SJSA1 (cell line): ENCODE data around the gene LAMB3. TPM values are rescaled to one million over a fixed set of nuclear protein-coding genes. Genes with fewer than 3 reads are reported as not detected.

Experiments
- DNase-seq, 2 experiments: peaks; one replicate each; pipeline ENCODE4 v3.0.0-alpha.2; 2015 to 2020; ENCODE audit warnings: low spot score in 2 of 2, low read depth in 1 of 2
- H3K27ac ChIP-seq: fragments of 250-450 bp; sonication (Bioruptor Pico); 2 replicates; pipeline ENCODE4 v1.5.1; 2020; ENCODE audit warnings: mild to moderate bottlenecking, moderate library complexity
- H3K27me3 ChIP-seq: fragments of 250-450 bp; sonication (Bioruptor Pico); replicated peaks from 2 replicates; pipeline ENCODE4 v1.5.1; 2020; ENCODE audit warnings: mild to moderate bottlenecking, moderate library complexity
- H3K36me3 ChIP-seq: fragments of 250-450 bp; sonication (Bioruptor Pico); 2 replicates; pipeline ENCODE4 v1.5.1; 2020; ENCODE audit warnings: mild to moderate bottlenecking
- H3K4me1 ChIP-seq: fragments of 250-450 bp; sonication (Bioruptor Pico); replicated peaks from 2 replicates; pipeline ENCODE4 v1.6.1; 2021; ENCODE audit warnings: mild to moderate bottlenecking
- H3K4me3 ChIP-seq: fragments of 250-450 bp; sonication (Bioruptor Pico); 2 replicates; pipeline ENCODE4 v1.5.1; 2020; ENCODE audit warnings: mild to moderate bottlenecking
- H3K9me3 ChIP-seq: fragments of 250-450 bp; sonication (Bioruptor Pico); replicated peaks from 2 replicates; pipeline ENCODE4 v1.5.1; 2020; ENCODE audit warnings: mild to moderate bottlenecking
- total RNA-seq: library from RNA; depleted of rRNA; stranded (reverse); fragments of >200 nt; shearing (Covaris generic); gene quantifications from 2 replicates; pipeline ENCODE4 v1.2.3, GENCODE V29; 2014

LAMB3 gene
- total RNA-seq, 1 experiment from 2014 or later = 4.1 TPM

DNA sequence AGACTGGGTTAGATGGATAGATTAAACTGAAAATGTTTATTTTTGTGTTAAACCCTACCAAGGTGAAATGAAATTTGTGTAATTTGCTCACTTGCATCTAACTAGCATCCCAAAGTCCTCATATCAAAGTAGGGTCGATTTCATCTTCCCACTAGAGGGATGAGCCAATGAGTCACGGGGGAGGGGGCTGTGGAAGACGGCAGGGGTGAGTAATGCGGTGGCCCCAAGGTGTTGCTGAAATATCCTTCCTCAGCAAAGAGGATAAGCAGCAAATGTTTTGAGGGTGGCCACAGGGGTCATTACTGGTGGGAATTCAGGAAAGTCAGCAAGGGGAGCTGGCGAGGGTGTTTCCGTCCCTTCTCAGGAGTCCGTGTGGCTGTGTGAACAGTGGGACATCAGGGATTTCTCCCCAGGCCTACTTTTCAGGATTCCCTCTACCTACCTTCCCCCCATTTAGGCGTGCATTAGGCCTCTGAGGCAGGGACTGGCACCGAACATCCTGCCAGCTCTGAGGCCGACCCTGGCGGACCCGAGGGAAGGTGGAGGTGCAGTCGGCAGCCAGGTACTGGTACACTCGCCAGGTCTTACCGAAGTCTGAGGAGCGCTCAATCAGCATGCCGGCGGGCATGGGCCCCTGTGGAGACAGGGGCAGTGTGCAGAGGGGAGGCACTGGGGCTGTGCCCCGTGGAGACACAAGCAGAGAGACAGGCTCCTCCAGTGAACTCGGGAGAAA, 18.1 kb downstream of the LAMB3 start:
- Histone ChIP-seq H3K27me3 (no peaks in the 10 kb centered on the region), H3K4me1 (no peaks in the 10 kb centered on the region), H3K27ac (no peak overlapping the region), H3K9me3 (no peaks in the 10 kb centered on the region), H3K36me3 (no peaks in the 10 kb centered on the region; the same call in 1 of the 2 replicates), H3K4me3 (no peak overlapping the region)
- no peak for DNase-seq

DNA sequence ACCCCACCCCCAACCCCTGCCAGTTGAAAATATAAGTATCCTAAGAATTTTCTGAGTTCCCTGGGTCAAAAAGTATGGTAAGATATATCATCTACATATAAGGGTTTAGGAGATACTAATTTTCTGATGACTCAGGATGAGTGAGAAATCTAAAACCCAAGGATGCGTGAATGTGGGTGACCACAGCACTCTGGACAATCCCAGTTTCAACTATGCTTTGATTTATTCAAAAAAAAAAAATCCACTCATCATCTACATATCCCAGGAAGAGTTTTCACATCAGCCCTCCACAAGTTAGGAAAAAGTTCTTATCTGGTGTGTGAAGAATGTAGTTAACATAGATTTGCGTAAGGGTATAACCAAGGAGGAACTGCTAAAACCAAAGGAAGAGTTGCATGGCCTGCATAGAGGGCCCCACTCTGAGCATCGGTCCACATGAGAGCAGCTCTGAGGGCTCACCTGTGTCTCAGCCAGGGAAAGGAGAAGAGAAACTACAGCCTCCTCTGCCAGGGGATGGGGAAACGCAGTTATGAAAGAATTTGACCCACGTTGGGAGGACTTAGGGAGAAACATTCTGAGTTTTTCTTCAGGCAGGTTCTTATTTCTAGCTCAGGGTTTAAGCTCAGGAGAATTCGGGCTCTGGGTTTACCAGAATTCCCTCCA, 18.8 kb downstream of the LAMB3 start:
- no peaks in the 10 kb centered on the region; the same call in 1 of the 2 replicates for H3K36me3 ChIP-seq
- no peaks in the 10 kb centered on the region for H3K9me3 ChIP-seq
- H3K27me3 ChIP-seq = no peaks in the 10 kb centered on the region
- H3K27ac ChIP-seq = no peak overlapping the region
- no peak for DNase-seq
- H3K4me1 ChIP-seq = no peaks in the 10 kb centered on the region
- H3K4me3 ChIP-seq = no peak overlapping the region

GRCh38 chr1:209630383-209631225, 21.6 kb downstream of the LAMB3 start:
- Histone ChIP-seq H3K4me3 (no peak overlapping the region), H3K36me3 (no peaks in the 10 kb centered on the region; the same call in 1 of the 2 replicates), H3K9me3 (no peaks in the 10 kb centered on the region), H3K4me1 (no peaks in the 10 kb centered on the region), H3K27ac (no peak overlapping the region), H3K27me3 (no peaks in the 10 kb centered on the region)
- DNase-seq = no peak

DNA sequence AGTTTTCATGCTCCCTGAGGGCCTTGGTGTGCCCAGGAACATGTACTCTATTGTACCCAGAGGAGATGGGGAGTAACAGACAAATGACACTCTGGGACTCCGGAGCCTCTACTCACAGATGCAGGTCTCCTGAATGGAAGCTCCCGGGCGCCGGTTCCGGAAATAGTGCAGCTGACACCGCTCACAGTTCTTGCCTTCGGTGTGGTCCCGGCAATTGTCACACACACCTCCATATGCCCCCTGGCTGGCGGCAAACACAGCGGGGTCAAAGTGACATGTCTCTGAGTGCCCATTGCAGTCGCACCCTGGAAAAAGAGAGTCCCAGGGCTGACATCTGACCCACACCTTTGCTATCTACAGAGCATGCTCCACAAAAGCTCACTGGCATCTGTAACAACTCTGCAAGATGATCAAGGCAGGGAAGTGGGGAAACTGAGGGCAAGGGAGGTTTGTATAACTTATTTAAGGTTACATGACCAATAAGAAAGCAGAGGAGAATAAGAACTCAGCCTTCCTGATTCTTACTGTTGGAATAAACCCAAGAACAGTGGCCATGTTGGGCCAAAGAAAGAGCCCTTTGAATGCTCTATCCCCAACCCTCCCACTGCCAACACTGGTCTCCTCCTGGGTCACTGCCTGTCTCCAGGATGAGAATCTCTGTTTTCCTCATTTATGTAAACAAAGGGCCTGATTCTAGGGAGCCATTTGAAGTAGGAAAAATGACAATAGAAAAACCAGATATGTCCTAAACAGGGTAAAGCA, 22.4 kb downstream of the LAMB3 start:
- no peak overlapping the region for H3K27ac ChIP-seq
- H3K4me3 ChIP-seq = no peak overlapping the region
- no peaks in the 10 kb centered on the region for H3K4me1 ChIP-seq
- H3K9me3 ChIP-seq = no peaks in the 10 kb centered on the region
- DNase-seq = no peak
- H3K27me3 ChIP-seq = no peaks in the 10 kb centered on the region
- H3K36me3 ChIP-seq = no peaks in the 10 kb centered on the region; the same call in 1 of the 2 replicates

DNA sequence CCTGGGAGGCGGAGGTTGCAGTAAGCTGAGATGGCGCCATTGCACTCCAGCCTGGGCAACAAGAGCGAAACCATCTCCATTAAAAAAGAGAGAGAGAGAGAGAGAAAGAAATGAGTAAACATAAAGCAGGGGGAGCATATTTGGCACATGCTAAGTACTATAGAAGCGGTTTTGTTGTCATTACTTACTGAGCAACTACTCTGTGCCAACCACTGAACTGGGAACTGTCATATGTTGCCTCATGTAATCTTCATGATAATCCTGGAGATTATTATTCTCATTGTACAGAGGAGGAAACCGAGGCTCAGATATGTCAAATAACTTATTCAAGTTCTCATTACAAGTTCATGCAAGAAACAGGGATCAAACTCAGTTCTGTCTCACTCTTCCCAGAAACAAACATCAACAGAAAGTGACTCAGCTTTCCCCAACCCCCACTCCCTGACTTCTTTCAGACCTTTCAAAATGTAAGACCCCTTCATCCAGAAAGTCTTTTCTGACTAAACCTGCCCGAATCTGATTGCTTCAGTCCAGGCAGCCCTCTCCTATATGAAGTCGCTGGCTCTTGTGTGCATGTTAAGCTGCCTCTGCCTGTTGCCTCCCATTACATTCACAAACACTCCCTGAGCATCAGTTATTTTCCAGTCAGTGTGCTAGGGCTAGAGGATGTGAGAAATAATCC, 23.5 kb downstream of the LAMB3 start:
- no peaks in the 10 kb centered on the region for H3K9me3 ChIP-seq
- no peaks in the 10 kb centered on the region for H3K4me1 ChIP-seq
- no peaks in the 10 kb centered on the region; the same call in 1 of the 2 replicates for H3K36me3 ChIP-seq
- H3K27ac ChIP-seq = no peak overlapping the region
- H3K27me3 ChIP-seq = no peaks in the 10 kb centered on the region
- no peak for DNase-seq
- no peak overlapping the region for H3K4me3 ChIP-seq

DNA sequence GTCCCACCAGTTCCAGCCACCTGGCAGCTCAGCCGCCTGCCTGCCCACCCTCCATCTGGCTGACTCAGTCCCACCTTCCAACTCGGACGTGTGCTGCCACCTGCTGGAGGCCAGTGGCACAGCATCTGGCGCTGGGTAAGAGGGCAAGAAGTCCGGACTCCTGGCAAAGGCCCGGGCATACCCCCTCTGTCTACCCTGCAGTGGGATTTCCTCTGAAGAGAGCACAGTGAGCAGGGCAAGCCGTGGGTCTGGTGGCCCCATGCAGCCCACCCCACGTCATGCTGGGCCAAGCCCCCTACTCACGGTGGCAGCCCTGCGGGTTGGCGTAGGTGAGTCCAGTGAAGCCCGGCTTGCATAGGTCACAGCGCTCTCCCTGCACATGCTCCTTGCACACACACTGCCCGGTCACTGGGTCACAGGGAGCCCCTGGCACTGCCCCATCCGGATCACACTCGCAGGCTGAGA, 24.5 kb downstream of the LAMB3 start:
- Histone ChIP-seq H3K4me1 (no peaks in the 10 kb centered on the region), H3K36me3 (no peaks in the 10 kb centered on the region), H3K27me3 (no peaks in the 10 kb centered on the region), H3K27ac (no peak overlapping the region), H3K4me3 (no peak overlapping the region), H3K9me3 (no peaks in the 10 kb centered on the region)
- DNase-seq = peak; percentile 64 to 75

DNA sequence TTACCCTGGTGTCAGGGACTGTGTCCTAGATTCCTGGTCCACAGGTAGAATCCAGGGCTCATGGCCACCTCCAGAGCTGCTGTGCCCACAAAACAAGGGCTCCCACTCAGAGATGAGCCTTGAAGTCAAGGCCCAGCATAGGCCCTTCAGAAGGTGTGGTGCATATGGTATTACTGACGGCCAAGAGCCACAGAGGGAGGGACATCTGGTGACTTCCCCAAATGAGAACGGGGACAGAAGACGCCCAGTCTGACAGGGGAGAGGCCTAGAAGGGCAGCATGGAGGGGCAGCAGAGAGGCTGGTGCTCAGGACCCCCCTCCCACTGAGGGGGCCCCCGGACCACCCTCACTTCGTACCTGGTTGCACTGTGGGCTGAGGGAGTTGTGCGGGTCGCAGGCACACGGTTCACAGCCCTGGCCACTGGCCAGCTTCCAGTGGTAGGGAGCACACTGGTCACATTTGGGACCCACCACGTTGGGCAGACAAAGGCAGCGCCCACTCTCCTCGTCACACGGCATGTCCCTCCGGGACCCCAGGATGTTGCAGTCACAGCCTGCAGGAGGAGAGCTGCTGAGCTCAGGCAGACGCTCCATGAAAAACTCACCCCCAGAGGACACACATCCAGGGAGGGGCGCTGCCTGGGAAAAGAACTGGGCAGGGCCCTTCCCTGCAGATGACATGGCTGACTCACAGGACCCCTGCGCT, 25.0 kb downstream of the LAMB3 start:
- no peak for DNase-seq
- no peaks in the 10 kb centered on the region for H3K9me3 ChIP-seq
- no peak overlapping the region for H3K27ac ChIP-seq
- H3K27me3 ChIP-seq = no peaks in the 10 kb centered on the region
- H3K36me3 ChIP-seq = no peaks in the 10 kb centered on the region
- no peak overlapping the region for H3K4me3 ChIP-seq
- no peaks in the 10 kb centered on the region for H3K4me1 ChIP-seq

DNA sequence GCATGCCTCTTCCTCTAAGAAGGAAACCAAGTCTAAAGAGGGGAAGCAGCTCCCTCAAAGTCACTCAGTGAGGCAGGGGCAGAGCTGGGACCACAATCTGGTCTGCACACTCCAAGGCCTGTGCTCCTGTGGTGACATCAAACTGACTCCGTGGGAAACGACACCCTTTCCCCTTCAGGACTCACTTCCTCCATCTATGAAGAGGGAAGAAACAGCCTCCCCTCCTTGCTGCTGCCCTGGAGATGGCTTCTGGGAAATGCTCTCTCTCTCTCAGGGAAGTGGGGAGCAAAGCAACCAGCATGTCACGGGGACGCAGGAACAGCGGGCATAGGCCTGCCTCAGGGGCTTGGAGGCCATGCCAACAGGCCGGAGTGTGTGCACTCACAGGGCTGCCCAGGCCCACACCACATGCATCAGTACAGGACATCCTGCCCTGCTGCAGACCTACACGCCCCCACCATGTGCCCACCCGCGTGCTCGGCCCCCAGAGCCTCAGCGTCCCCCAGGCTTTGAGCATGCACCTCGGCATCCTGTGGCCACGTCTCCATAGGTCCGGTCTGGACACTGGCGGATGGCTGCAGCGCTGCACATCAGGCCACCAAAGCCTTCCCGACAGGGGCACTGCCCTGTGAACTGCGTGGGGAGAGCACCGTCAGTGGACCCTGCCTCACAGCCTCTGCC, 25.7 kb downstream of the LAMB3 start:
- no peak for DNase-seq
- no peaks in the 10 kb centered on the region for H3K27me3 ChIP-seq
- H3K4me3 ChIP-seq = no peak overlapping the region
- H3K27ac ChIP-seq = no peak overlapping the region
- H3K36me3 ChIP-seq = no peaks in the 10 kb centered on the region
- no peaks in the 10 kb centered on the region for H3K9me3 ChIP-seq
- H3K4me1 ChIP-seq = no peaks in the 10 kb centered on the region

- Histone ChIP-seq H3K36me3 (no peaks in the 10 kb centered on the region), H3K27ac (no peak overlapping the region), H3K4me3 (no peak overlapping the region), H3K4me1 (no peaks in the 10 kb centered on the region), H3K9me3 (no peaks in the 10 kb centered on the region), H3K27me3 (no peaks in the 10 kb centered on the region)
- no peak for DNase-seq
Observed at GRCh38 chr1:209625791-209626285, 26.4 kb downstream of the LAMB3 start.

- no peak for DNase-seq
- Histone ChIP-seq H3K27me3 (no peaks in the 10 kb centered on the region), H3K27ac (no peak overlapping the region), H3K4me3 (no peak overlapping the region), H3K4me1 (no peaks in the 10 kb centered on the region), H3K36me3 (no peaks in the 10 kb centered on the region), H3K9me3 (no peaks in the 10 kb centered on the region)
Observed at GRCh38 chr1:209624558-209625549, 27.4 kb downstream of the LAMB3 start.
